ENCODE data around the gene OLIG3. TPM values are rescaled to one million over a fixed set of nuclear protein-coding genes. Genes with fewer than 3 reads are reported as not detected.

Gene OLIG3
- total RNA-seq, 4 donors from 2014 or later: not detected

DNA sequence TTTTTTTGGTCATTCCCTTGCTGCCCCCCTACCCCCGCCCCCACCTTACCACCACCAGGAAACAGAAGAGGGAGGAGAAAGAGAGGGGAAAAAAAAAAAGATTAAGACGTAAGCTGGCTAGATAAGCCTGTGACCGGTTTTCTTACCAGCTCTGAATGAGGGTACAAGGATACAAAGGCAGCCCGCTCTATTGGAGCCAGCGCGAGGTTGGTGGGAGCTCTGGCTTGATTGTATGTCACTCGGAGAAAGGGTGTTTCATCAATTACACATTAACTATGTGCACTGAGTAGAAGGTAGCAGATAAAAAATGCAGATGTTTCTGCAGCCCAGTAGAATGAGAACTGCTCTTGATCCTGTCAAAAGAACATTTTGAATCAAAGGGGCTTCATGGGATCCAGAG, 28.6 kb upstream of the OLIG3 start:
- TF ChIP-seq, protein P1, sequence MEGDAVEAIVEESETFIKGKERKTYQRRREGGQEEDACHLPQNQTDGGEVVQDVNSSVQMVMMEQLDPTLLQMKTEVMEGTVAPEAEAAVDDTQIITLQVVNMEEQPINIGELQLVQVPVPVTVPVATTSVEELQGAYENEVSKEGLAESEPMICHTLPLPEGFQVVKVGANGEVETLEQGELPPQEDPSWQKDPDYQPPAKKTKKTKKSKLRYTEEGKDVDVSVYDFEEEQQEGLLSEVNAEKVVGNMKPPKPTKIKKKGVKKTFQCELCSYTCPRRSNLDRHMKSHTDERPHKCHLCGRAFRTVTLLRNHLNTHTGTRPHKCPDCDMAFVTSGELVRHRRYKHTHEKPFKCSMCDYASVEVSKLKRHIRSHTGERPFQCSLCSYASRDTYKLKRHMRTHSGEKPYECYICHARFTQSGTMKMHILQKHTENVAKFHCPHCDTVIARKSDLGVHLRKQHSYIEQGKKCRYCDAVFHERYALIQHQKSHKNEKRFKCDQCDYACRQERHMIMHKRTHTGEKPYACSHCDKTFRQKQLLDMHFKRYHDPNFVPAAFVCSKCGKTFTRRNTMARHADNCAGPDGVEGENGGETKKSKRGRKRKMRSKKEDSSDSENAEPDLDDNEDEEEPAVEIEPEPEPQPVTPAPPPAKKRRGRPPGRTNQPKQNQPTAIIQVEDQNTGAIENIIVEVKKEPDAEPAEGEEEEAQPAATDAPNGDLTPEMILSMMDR (IDR thresholded peaks at IDR 0.05; ENCODE audit: low read depth): no peak

DNA sequence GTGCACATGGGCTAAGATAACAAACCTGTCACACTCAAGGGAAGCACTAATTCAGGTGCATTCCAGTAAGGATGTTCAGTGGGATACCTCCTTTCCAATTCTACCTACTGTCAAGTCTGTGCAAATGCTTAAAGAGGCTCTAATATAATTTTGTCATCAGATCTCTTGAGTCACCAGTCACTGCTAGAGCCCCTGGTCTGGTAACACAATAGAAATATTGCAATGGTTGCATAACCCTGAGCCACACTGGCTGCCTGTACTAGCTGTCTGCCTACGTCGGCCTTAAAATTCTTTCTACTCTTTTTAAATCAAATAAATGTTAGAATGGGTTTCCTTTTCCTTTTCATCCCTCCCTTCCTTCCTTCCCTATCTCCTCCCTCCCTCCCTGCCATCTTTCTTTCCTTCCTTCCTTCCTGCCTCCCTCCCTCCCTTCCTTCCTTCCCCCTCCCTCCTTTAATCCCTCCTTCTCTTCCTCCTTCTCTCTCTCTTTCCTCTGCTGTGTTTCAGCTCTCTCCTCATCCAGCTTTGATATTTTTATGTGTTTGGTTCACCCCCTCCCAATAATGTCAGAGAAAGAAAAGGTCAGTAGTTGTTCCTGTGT, 28.1 kb upstream of the OLIG3 start:
- TF ChIP-seq, protein P1 (IDR thresholded peaks at IDR 0.05; ENCODE audit: low read depth): no peak

DNA sequence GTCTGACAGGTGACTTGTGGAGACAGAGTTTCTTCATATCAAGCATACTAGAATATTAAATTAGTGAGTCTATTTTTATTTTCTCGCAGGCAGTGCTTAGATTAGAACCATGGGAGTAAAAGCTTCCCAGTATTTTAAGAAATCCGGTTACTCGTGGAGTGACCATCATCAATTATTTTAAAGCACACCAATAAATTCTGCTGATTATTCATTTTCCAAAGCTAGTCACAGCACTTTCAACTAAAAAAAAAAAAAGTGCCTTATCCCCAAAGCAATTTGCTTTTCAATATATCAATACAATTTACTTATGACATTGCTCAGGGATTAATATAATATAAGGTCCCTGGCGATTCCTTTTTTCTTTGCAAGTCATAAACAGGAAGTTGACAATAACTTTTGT, 26.3 kb upstream of the OLIG3 start:
- TF ChIP-seq, protein P1 (IDR thresholded peaks at IDR 0.05; ENCODE audit: low read depth): no peak

DNA sequence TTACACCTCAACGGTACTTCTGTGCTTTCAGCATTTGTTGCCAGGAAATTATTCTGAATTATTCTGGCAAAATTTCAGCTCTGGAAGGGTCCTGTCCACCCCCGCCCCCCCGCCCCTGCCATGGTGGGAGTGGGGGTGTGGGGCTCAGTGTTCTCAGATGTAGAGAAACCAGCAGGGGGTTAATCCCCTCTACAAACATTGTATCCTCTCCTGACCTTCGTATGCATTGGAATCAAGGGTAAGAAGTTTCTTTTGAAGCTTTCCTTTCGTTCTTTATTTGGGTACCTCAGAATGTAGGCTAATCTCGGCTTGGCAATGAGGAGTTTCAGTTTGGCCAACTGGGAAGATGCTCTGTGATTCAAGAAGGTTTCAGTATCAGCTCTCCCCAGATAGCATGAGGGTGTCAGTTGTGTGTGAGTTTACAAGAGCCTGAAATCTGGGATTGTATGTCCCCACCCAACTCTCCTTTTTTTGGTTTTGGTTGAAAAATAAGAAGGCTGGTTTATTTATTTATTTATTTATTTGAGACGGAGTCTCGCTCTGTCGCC, 25.5 kb upstream of the OLIG3 start:
- TF ChIP-seq, protein P1 (IDR thresholded peaks at IDR 0.05; ENCODE audit: low read depth): no peak

DNA sequence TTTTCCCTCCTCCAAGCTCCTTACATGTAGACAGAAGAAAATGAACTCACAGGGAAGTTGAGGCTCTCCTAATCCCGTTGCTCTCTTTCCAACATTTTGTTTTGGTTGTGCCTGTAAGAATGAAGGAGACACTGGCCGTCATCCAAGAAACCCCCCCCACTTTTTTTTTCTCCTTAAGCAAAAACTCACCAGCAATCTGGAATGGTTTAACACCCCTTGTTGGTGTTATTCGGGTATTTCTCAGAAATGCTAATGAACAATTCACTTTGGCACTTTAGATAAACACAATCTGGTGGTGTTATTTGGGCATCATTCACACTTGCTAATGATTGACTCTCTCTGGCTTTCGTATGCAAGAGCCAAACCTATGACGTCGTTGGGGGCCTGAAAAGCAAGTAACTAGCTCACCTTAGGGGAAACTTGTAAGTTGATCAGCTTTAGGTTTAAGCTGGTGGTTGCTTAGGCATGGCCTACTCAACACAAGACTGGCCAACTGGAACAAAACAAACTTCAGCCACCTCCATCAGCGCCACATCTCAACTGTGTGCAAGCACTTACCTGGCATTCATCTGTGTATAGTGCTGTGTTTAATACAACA, 24.3 kb upstream of the OLIG3 start:
- TF ChIP-seq, protein P1 (IDR thresholded peaks at IDR 0.05; ENCODE audit: low read depth): no peak

DNA sequence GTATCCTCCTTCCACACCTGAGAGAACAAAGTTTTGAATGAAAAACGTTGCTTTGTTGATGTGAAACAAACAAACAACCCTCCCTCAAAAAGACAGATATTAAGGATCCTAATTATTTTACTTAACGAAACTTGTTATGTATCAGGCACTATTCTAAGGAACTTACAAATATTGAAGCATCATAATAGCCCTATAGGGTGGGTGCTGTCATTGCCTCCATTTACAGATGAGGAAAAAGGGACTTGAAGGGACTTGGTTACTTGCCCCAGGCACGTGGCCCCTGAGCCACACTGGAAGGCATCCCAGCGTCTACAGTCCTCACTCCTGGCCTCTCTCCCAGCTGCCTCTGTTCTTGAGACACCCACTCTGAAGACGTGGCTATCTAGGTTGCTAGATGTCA, 20.2 kb upstream of the OLIG3 start:
- TF ChIP-seq, protein P1 (IDR thresholded peaks at IDR 0.05; ENCODE audit: low read depth): no peak

DNA sequence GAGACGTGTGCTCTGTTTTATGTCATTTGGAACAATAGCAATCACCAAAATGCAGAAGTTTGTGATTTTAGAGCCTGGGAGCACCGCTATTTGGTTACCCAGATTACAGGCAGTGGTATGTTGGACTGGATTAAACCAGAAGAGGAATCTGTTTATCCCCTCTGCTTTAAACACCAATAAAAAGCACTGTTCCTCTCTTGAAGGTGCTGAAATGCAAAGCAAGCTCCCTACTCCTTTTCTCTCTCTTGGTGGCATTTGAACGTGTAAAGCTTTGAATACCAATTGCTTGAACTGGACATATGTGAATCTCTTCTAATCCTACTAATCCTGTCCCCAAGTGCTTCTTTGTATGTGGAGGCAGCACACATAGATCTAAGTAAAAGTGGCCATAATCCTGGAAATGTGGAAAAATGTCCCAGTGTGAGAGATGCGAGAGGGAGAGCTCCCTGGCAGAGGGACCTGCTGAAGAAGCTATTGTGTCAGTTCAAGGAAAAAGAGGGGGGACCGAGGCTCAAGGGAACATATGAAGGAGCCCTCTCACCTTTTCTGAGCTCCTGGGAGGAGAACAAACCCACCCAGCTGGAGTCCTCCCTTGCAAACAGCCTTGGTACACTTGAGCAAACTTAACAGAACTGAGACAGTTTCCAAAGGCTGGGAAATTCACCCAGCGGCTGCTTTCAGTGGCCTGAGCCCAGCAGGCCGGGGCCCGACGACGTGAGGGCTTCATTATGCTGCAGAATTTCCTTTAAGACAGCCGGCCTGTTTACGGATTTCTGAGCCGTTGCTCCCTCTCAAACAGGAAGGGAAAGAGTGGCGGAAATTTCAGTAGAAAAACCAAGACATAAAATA, 18.8 kb upstream of the OLIG3 start:
- TF ChIP-seq, protein P1 (IDR thresholded peaks at IDR 0.05; ENCODE audit: low read depth): no peak

All from subcutaneous adipose tissue (tissue), 4 donors.